Gastroesophageal sphincter (tissue), 4 donors: ENCODE measurements around the gene ACTA1. TPM values are rescaled to one million over a fixed set of nuclear protein-coding genes. Genes with fewer than 3 reads are reported as not detected.
A peak's percentile ranks its signal among the peaks of the same experiment; 100 is the strongest.

ENCODE experiments used
- ATAC-seq: fragments of 150-250 bp; one replicate; pipeline ENCODE4 v1.9.1; 2016; ENCODE audit warnings: mild to moderate bottlenecking, moderate library complexity
- H3K27ac ChIP-seq, 4 donors: fragments of 200-600 bp; sonication (generic) in 3 of 4; 1 replicate in 3 of 4; 2 replicates in 1 of 4; pipeline ENCODE4 v1.5.1; 2016 to 2019
- H3K27me3 ChIP-seq: fragments of 200-600 bp; sonication (generic); one replicate; pipeline ENCODE4 v1.5.1; 2019
- H3K36me3 ChIP-seq, 2 donors: fragments of 200-600 bp; sonication (generic); one replicate each; pipeline ENCODE4 v1.5.1; 2019; ENCODE audit warnings: control low read depth in 1 of 2
- H3K4me1 ChIP-seq, 3 donors: fragments of 200-600 bp; sonication (generic); 1 replicate in 2 of 3; 2 replicates in 1 of 3; pipeline ENCODE4 v1.5.1; 2016 to 2019; ENCODE audit warnings: control low read depth in 2 of 3
- H3K4me3 ChIP-seq, 2 donors: fragments of 200-600 bp; sonication (generic); one replicate each; pipeline ENCODE4 v1.5.1; 2019; ENCODE audit warnings: mild to moderate bottlenecking in 1 of 2, moderate library complexity in 1 of 2
- H3K9me3 ChIP-seq, 3 donors: fragments of 200-600 bp; sonication (generic); one replicate each; pipeline ENCODE4 v1.5.1; 2017 to 2019; ENCODE audit warnings: control low read depth in 2 of 3
- EP300 ChIP-seq: sonication (generic); formaldehyde crosslinking; IDR thresholded peaks from one replicate; pipeline ENCODE4 v1.6.1; 2017; ENCODE audit warnings: antibody characterized with exemption, mild to moderate bottlenecking
- POLR2A ChIP-seq, 2 donors: fragments of 450-650 bp; IDR thresholded peaks; one replicate each; pipeline ENCODE4 v1.6.1; 2017; ENCODE audit warnings: antibody characterized with exemption in 2 of 2, mild to moderate bottlenecking in 2 of 2, moderate library complexity in 1 of 2
- POLR2AphosphoS5 ChIP-seq: sonication (generic); formaldehyde crosslinking; IDR thresholded peaks from one replicate; pipeline ENCODE4 v1.6.1; 2017; ENCODE audit warnings: antibody characterized with exemption
- WGBS, 2 donors: methylation state at CpG; one replicate each; pipeline ENCODE4 v1.1.5; 2018; ENCODE audit warnings: low coverage in 1 of 2; 5-methylcytosine and 5-hydroxymethylcytosine counted together
- total RNA-seq, 4 donors: library from RNA; depleted of rRNA; stranded (reverse); fragments of >200 nt; gene quantifications; one replicate each; pipeline ENCODE4 v1.1.0, GENCODE V29; 2016
- TF ChIP-seq, protein P1 (sequence below), 4 experiments: fragments of 200-600 bp in 2 of 4; fragments of 450-650 bp in 2 of 4; sonication (generic) in 1 of 4; IDR thresholded peaks; one replicate each; pipeline ENCODE4 v1.5.1; 2017 to 2019; ENCODE audit warnings: antibody characterized with exemption in 4 of 4, mild to moderate bottlenecking in 2 of 4, moderate library complexity in 2 of 4

Gene ACTA1
- total RNA-seq, 4 donors from 2014 or later, result 0.27 to 0.42 TPM; not detected in 2

DNA sequence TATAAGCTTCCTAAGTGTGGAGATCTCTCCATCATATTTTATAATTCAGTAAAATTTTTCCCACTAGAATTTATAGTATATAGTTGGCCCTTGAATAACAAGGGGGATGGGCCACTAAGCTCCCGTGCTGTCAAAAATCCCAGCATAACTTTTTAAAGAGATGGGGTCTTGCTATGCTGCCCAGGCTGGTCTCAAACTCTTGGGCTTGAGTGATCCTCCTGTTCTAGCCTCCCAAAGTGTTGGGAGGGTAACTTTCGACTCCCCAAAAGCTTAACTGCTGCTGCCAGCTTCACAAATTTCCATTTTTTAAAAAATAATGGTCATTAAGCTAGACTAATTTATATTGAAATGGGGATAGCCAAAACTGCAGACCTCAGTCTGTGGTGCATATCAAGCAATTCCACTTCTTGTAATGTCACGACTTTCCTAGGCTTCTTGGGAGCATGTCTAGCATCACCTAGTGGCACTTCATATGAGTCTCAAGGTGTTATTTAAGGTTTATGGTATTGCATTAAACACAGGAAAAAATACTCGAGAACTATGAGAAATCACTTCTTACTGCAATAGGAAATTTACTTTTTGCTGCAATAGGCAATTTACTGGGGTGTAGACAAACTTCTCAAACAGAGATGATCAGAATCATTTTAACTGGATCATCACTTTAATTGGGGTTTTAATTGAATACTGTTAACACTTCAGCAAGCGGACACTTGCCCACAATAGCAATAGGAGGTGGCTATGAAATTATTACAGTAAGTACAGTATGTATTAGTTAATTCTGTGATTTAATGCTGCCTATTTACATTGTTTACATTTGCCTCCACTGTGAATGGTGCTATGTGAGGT, 19.3 kb upstream of the ACTA1 start:
- TF ChIP-seq, protein P1, sequence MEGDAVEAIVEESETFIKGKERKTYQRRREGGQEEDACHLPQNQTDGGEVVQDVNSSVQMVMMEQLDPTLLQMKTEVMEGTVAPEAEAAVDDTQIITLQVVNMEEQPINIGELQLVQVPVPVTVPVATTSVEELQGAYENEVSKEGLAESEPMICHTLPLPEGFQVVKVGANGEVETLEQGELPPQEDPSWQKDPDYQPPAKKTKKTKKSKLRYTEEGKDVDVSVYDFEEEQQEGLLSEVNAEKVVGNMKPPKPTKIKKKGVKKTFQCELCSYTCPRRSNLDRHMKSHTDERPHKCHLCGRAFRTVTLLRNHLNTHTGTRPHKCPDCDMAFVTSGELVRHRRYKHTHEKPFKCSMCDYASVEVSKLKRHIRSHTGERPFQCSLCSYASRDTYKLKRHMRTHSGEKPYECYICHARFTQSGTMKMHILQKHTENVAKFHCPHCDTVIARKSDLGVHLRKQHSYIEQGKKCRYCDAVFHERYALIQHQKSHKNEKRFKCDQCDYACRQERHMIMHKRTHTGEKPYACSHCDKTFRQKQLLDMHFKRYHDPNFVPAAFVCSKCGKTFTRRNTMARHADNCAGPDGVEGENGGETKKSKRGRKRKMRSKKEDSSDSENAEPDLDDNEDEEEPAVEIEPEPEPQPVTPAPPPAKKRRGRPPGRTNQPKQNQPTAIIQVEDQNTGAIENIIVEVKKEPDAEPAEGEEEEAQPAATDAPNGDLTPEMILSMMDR (IDR thresholded peaks at IDR 0.05), result peak in 2 of 4 experiments; percentile 32 to 44
- no peak for TF ChIP-seq EP300

DNA sequence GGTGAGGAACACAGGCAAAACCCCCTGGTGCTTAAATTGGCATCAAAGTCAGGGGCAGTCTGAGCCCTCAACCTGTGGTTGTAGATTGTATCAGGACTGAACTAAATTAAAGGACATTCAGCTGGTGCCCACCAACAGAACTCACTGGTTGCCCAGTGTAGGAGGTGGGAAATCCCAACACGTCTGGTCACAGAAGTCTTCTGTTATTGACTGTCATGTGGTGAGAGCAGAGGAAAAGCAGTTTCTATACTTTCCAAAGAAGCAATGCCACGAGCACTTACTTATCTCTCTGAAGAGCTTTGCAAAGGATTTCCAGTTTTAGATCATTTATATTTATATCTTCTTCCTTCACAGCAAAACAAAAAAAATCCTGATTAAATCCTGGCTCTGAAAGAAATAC, 15.0 kb upstream of the ACTA1 start:
- H3K4me1 ChIP-seq, result no peaks in the 10 kb centered on the region
- 58 to 69% methylated on average over 2 of the region's 2 CpGs for WGBS, 2 donors
- H3K27ac ChIP-seq, result no peak overlapping the region
- no peak for TF ChIP-seq POLR2AphosphoS5
- TF ChIP-seq, protein P1 (IDR thresholded peaks at IDR 0.05), result no peak
- no peak for TF ChIP-seq EP300
- TF ChIP-seq POLR2A (IDR thresholded peaks at IDR 0.05), result no peak
- no peaks in the 10 kb centered on the region for H3K9me3 ChIP-seq
- no peaks in the 10 kb centered on the region for H3K27me3 ChIP-seq
- peaks cover 0 to 95% of the 10 kb centered on the region in 2 donors for H3K36me3 ChIP-seq
- ATAC-seq, result no peak
- H3K4me3 ChIP-seq, result no peak overlapping the region

More for the DNA sequence above, 19.3 kb upstream of the ACTA1 start:
- H3K36me3 ChIP-seq, result peaks cover 0 to 95% of the 10 kb centered on the region in 2 donors
- no peak for ATAC-seq
- no peaks in the 10 kb centered on the region for H3K4me1 ChIP-seq
- no peak overlapping the region for H3K27ac ChIP-seq
- H3K4me3 ChIP-seq, result no peak overlapping the region
- no peaks in the 10 kb centered on the region for H3K27me3 ChIP-seq
- WGBS, 2 donors, result 78 to 80% methylated on average over 3 to 4 of the region's 5 CpGs
- H3K9me3 ChIP-seq, result no peaks in the 10 kb centered on the region

DNA sequence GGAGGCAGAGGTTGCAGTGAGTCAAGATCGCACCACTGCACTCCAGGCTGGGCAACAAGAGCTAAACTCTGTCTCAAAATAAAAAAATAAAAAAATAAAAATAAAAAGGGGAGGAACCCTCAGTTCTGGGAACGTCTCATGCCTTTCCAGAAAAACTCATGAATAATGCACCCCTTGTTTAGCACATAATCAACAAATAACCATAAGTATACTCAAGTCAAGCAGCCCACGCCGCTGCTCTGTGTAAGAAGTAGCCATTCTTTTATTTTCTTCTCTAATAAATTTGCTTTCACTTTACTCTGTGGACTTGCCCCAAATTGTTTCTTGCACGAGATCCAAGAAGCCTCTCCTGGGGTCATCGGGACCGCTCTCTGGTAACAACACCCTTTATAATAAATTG, 14.5 kb upstream of the ACTA1 start:
- H3K36me3 ChIP-seq, result peaks cover 0 to 95% of the 10 kb centered on the region in 2 donors
- no peaks in the 10 kb centered on the region for H3K9me3 ChIP-seq
- ATAC-seq, result no peak
- H3K4me1 ChIP-seq, result no peaks in the 10 kb centered on the region
- no peak overlapping the region for H3K27ac ChIP-seq
- no peak for TF ChIP-seq EP300
- no peak for TF ChIP-seq POLR2AphosphoS5
- TF ChIP-seq, protein P1 (IDR thresholded peaks at IDR 0.05), result no peak
- no peak for TF ChIP-seq POLR2A (IDR thresholded peaks at IDR 0.05)
- H3K4me3 ChIP-seq, result no peak overlapping the region
- 72 to 85% methylated on average over 6 to 7 of the region's 7 CpGs for WGBS, 2 donors
- no peaks in the 10 kb centered on the region for H3K27me3 ChIP-seq

DNA sequence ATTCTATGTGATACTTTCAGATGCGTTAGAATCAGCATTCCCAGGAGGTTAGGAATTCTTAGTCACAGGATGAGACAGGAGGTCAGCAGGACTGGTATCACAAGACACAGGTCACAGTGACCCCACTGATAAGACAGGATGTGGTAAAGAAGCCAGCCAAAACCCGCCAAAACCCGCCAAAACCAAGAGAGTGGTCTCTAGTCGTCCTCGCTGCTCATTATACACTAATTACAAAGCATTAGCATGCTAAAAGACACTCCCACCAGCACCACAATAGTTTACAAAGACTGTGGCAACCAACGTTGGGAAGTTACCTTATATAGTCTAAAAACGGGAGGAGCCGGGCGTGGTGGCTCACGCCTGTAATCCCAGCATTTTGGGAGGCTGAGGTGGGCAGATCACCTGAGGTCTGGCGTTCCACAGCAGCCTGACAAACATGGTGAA, 13.9 kb upstream of the ACTA1 start:
- Histone ChIP-seq H3K36me3 (peaks cover 0 to 98% of the 10 kb centered on the region in 2 donors), H3K9me3 (no peaks in the 10 kb centered on the region), H3K4me3 (no peak overlapping the region), H3K4me1 (no peaks in the 10 kb centered on the region), H3K27me3 (no peaks in the 10 kb centered on the region), H3K27ac (no peak overlapping the region)
- ATAC-seq, result no peak
- TF ChIP-seq POLR2AphosphoS5, result no peak
- 50 to 74% methylated on average over 1 to 6 of the region's 11 CpGs for WGBS, 2 donors

DNA sequence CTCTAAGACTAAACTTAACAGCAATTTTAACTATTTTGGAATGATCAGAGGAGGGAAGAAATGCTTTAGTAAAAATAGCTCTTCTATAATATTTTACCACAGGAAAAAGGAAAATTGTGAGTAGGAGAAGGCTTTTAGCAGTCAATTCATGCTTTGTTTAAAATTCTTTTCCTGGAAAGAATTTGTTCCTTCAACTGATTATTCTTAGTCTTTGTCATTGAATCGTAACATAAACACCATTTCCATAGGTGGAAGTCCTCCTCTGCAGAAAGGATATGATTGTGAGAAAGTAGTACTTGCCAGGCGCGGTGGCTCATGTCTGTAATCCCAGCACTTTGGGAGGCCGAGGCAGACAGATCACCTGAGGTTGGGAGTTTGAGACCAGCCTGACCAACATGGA, 11.9 kb upstream of the ACTA1 start:
- no peaks in the 10 kb centered on the region for H3K4me1 ChIP-seq
- WGBS, 2 donors, result 65 to 89% methylated on average over 3 to 4 of the region's 4 CpGs
- TF ChIP-seq POLR2AphosphoS5, result no peak
- TF ChIP-seq POLR2A (IDR thresholded peaks at IDR 0.05), result no peak
- TF ChIP-seq, protein P1 (IDR thresholded peaks at IDR 0.05), result no peak
- no peak for TF ChIP-seq EP300
- H3K27me3 ChIP-seq, result no peaks in the 10 kb centered on the region
- peaks cover 0 to 92% of the 10 kb centered on the region in 2 donors for H3K36me3 ChIP-seq
- no peak overlapping the region for H3K27ac ChIP-seq
- no peak overlapping the region for H3K4me3 ChIP-seq
- H3K9me3 ChIP-seq, result no peaks in the 10 kb centered on the region
- ATAC-seq, result no peak
